GM18505 (cell line): Measurements from ENCODE around the gene SLC16A12.

Source experiments
- ATAC-seq: cut with Tn5 transposase; IDR thresholded peaks from one replicate; pipeline ENCODE4 v1.9.1; 2021; ENCODE audit not compliant: unreplicated experiment
- POLR2A ChIP-seq: IDR thresholded peaks from 4 replicates; pipeline ENCODE4 v1.6.1; 2011; ENCODE audit warnings: borderline replicate concordance; ENCODE audit not compliant: insufficient read depth, insufficient read length; ENCODE audit errors: extremely low read depth

The SLC16A12 gene

DNA sequence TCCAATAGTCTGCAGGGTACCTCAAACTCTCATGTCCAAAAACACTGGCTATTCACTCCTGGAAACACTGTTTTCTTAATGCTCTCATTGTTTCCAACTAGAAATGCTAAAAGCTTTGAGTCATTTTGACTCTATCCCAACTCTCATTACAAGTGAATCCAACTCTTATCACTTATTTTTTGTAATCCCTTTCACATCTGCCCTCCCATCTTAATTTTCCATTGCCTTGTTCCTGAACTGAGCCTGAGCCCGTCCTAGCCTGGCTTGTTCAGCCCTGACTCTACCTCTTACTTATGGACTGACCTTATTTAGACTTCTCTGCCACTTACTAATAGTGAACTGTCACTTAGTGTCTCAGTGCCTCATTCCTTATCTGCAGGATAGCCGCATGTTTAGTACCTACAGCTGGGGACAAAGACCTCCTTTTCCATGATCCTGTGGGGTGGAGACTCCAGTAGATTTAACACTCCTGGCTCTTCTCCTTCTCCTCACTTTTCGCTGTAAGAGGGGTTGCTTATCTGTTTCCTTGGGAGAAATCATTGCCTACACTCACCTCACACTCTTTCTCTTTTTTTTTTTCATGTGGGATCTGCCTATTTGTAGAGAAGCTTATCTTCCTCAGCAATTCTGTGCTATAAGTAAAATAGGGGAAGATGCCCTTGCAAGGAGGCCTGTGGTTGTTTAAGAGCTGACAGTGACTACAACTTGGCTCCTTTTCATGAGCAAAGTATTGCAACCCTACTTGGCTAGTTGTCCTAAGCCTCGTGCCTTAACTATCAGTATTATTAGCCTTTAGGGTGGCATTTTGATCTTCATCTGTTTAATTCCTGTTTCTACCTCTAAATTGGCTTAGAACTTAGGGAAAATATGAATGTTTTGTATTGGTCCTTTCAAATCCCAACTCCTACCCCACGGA lies 56.4 kb downstream of the SLC16A12 start:
- no peak for ATAC-seq
- TF ChIP-seq POLR2A, result no peak

GRCh38 chr10:89478085-89478738 lies 57.2 kb downstream of the SLC16A12 start:
- TF ChIP-seq POLR2A, result no peak
- ATAC-seq, result no peak

GRCh38 chr10:89476150-89476549 lies 59.2 kb downstream of the SLC16A12 start:
- no peak for ATAC-seq
- TF ChIP-seq POLR2A, result no peak

DNA sequence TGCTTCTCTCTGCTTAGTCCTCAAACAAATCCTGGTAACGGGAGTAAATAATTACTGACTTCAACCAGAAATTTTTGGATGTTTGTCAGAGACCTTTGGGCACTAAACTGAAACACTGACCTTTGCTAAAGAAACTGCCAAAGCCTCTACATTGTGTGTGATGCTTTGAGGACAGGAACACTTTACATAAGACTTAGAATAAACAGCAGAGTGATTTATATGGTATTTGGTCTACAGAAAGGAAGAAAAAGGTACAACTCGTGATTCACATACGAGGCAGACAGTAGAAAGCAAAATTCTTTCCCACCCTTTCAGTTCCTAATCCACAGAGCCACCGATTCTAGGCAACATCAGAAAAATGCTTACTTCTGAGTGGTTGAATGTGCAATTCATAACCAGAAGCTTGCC lies 59.8 kb downstream of the SLC16A12 start:
- ATAC-seq, result no peak
- no peak for TF ChIP-seq POLR2A

DNA sequence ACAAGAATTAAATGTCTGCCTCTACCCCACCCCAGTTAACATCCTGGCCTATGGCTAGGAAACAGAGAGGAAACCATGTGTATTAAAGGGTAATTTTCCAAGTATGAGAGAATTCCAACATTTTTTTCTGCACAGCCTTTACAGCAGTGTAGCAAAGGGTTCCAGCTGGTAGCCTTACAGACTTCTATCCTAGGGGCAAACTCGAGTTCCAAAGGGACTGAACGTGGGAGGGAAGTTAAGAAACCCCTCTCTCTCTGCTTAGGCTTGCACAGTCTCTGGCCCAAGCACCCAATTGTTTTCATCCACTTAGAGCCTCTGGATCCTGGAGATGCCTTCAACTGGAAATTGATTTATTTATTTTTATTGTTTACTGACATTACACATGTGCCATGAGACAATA lies 60.3 kb downstream of the SLC16A12 start:
- no peak for ATAC-seq
- TF ChIP-seq POLR2A, result no peak

- no peak for ATAC-seq
- no peak for TF ChIP-seq POLR2A
Measured at GRCh38 chr10:89474452-89474851, 60.9 kb downstream of the SLC16A12 start.

DNA sequence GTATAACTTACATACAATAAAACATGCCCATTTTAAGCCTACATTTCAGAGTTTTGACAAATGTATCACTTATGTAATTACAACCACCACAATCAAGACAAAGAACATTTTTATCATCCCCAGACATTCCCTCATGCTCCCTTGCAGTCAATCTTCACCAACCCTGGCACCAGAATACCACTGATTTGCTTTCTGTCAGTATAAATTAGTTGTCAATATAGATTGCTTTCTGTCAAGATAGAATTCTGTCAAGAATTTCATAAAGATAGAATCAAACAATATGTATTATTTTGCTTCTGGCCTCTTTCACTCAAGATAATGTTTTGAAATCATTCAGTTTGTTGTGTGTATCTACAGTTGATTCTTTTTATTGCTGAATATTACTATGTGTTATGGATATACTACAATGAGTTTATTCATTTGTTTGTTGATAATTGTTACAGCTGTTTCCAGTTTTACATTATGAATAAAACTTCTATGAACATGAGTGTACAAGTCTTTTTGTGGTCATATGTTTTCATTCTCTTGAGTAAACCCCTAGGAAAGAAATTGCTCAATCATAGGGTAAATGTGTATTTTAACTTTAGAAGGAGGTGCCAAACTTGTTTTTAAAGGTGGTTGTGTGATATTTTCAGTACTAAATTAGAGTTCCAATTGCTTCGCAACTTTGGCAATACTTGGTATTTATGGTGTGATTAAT lies 64.1 kb downstream of the SLC16A12 start:
- ATAC-seq, result no peak
- TF ChIP-seq POLR2A, result no peak

GRCh38 chr10:89470628-89471027 lies 64.8 kb downstream of the SLC16A12 start:
- TF ChIP-seq POLR2A, result no peak
- no peak for ATAC-seq

GRCh38 chr10:89469517-89469916 lies 65.9 kb downstream of the SLC16A12 start:
- no peak for ATAC-seq
- TF ChIP-seq POLR2A, result no peak

- TF ChIP-seq POLR2A, result no peak
- ATAC-seq, result no peak
Measured at GRCh38 chr10:89468191-89468965, 67.0 kb downstream of the SLC16A12 start.

DNA sequence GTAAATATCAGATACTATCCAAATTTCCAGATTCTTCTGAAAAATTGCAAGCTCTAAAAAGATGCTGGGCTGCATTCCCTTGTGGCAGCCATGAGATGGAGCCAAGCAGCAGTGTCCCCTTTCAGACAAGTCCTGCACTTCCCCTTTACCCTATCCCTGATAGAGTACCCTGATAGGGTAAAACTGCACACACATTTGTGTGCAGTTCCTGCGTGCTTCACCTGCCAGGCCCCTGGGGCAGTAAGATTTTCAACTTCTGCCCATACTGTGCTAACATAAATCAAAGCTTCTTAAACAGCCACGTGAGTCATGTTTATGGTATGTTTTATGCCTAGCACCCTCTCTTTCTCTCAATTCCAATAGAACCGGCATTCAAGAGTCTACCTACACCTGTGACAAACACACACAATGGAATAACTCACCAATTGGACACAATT lies 68.8 kb downstream of the SLC16A12 start:
- ATAC-seq, result no peak
- no peak for TF ChIP-seq POLR2A

DNA sequence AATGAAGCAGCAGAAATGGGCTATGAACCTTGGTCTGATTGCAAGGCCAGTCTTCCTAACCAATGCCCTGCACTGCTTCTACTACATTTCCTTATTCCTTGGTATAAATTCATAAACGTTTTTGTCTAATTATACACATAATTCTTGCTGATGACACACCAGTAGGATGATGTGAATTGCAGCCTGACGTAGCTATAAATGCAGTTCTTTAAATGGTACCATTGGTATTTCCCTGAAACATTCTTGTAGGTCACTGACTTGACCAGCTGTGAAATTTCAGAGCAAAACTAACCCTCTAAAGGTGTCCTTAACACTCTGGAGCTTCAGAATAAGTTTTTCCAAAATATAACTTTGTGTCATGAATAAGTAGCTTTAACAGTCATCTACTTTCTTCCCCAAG lies 70.2 kb downstream of the SLC16A12 start:
- no peak for ATAC-seq
- TF ChIP-seq POLR2A, result no peak

- ATAC-seq, result no peak
- no peak for TF ChIP-seq POLR2A
Measured at GRCh38 chr10:89463846-89464537, 71.4 kb downstream of the SLC16A12 start.

DNA sequence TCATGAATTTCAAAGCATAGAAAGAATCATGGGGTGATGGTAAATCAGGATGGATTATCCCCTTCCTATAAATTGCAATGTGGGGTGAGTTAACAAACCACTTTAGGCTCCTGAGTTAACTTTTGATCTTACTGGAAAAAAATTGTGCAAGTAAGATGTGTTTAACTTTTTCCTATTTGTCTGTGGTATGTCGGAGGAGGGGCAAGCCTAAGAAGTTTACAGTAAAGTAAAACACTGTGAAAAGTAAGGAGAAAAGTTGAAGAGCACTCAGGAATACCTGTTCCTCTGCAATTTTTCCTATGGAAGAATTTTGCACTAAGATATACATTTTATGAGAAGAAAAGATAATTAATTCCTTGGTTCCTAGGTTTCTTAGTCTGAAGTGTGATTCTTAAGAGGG lies 76.6 kb downstream of the SLC16A12 start:
- no peak for ATAC-seq
- no peak for TF ChIP-seq POLR2A
